Measurements from ENCODE around the gene FAM124A. TPM values are rescaled to one million over a fixed set of nuclear protein-coding genes. Genes with fewer than 3 reads are reported as not detected.

Gene FAM124A
- total RNA-seq, 2 experiments from 2014 or later: 0.08 to 0.10 TPM

DNA sequence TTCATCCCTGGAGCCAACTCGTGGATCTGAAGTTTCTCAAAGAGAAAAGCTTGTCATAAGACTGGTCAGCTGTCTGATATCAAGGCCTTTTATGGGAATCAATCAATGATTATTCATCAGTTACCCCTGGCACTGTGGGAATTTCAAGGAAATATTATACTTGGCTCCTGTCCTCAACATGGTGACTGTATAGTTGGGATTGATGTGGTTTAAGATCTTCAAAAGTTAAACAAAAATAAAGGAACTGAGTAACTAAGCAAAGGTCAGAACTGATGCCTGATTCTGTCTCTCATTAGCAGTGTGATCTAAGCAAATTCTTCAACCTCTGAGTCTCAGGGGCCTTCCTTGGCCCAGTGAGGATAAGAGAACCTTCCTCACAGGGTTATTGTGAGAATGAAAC is 95.1 kb downstream of the FAM124A start:
- DNase-seq: no peak
- H3K27ac Mint-ChIP-seq: no peak overlapping the region
- POLR2A ChIA-PET: no interaction called here
- no peaks in the 10 kb centered on the region for H3K4me1 Mint-ChIP-seq
- peaks cover 7% of the 10 kb centered on the region for H3K27me3 Mint-ChIP-seq
- CTCF ChIA-PET: no interaction called here
- H3K9me3 Mint-ChIP-seq: no peaks in the 10 kb centered on the region
- no peaks in the 10 kb centered on the region for H3K36me3 Mint-ChIP-seq (ENCODE audit: low read depth)
- H3K4me3 Mint-ChIP-seq: no peak overlapping the region

GRCh38 chr13:51318015-51318414 is 95.8 kb downstream of the FAM124A start:
- H3K4me1 Mint-ChIP-seq: no peaks in the 10 kb centered on the region
- DNase-seq: no peak
- ChIA-PET CTCF (no interaction called here), POLR2A (no interaction called here)
- H3K4me3 Mint-ChIP-seq: no peak overlapping the region
- H3K36me3 Mint-ChIP-seq (ENCODE audit: low read depth): no peaks in the 10 kb centered on the region
- no peaks in the 10 kb centered on the region for H3K9me3 Mint-ChIP-seq
- H3K27ac Mint-ChIP-seq: no peak overlapping the region
- peaks cover 6% of the 10 kb centered on the region for H3K27me3 Mint-ChIP-seq

DNA sequence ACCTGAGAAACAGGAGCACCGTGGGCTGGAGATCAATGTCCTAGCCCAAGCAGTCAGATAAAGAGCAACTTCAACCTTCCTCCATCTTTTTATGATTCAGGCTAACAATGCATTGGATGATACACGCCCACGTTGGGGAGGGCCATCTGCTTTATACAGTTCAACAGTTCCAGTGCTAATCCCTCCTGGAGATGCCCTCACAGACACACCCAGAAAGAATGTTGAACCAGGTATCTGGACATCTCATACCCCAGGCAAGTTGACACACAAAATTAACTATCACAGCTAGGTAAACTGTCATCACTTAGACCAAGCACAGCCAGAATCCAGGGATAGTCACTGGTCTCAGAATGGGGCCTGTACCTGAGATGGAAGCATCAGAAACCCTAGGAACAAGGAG is 96.7 kb downstream of the FAM124A start:
- Mint-ChIP-seq H3K36me3 (ENCODE audit: low read depth) (no peaks in the 10 kb centered on the region), H3K27ac (no peak overlapping the region)
- POLR2A ChIA-PET: no interaction called here

GRCh38 chr13:51321836-51322235 is 99.6 kb downstream of the FAM124A start:
- Mint-ChIP-seq H3K27ac (no peak overlapping the region), H3K4me1 (no peaks in the 10 kb centered on the region), H3K9me3 (no peaks in the 10 kb centered on the region), H3K27me3 (no peaks in the 10 kb centered on the region), H3K36me3 (ENCODE audit: low read depth) (no peaks in the 10 kb centered on the region), H3K4me3 (no peak overlapping the region)
- CTCF ChIA-PET: no interaction called here
- no peak for DNase-seq
- POLR2A ChIA-PET: no interaction called here

More for the DNA sequence above, 96.7 kb downstream of the FAM124A start:
- Mint-ChIP-seq H3K9me3 (no peaks in the 10 kb centered on the region), H3K4me1 (no peaks in the 10 kb centered on the region), H3K27me3 (peaks cover 3% of the 10 kb centered on the region), H3K4me3 (no peak overlapping the region)
- DNase-seq: no peak
- CTCF ChIA-PET: no interaction called here

DNA sequence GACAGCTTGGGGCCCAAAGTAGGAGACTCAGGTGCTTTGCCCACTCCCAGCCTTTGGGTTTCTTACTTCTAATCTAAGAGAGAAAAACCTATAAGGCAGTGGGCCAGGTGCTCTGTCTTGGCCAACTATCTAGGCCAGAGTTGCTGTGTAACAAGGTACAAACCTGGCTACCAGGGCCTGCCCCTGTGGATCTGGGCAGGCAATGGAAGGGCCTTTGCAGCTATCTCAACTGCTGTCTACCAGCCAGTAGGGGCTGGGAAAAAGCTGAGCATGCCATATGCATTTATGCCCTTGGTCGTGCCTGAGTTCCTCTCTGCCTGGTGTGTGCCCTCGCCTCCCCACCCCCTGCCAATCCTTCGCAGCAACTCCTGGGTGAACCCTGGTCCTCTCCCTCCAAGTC is 100.6 kb downstream of the FAM124A start:
- ChIA-PET POLR2A (no interaction called here), CTCF (no interaction called here)
- Mint-ChIP-seq H3K36me3 (ENCODE audit: low read depth) (no peaks in the 10 kb centered on the region), H3K4me1 (no peaks in the 10 kb centered on the region), H3K4me3 (no peak overlapping the region), H3K27ac (no peak overlapping the region), H3K27me3 (no peaks in the 10 kb centered on the region), H3K9me3 (no peaks in the 10 kb centered on the region)
- no peak for DNase-seq

- CTCF ChIA-PET: no interaction called here
- POLR2A ChIA-PET: no interaction called here
- H3K27ac Mint-ChIP-seq: no peak overlapping the region
Observed at GRCh38 chr13:51323824-51324511, 101.8 kb downstream of the FAM124A start.

DNA sequence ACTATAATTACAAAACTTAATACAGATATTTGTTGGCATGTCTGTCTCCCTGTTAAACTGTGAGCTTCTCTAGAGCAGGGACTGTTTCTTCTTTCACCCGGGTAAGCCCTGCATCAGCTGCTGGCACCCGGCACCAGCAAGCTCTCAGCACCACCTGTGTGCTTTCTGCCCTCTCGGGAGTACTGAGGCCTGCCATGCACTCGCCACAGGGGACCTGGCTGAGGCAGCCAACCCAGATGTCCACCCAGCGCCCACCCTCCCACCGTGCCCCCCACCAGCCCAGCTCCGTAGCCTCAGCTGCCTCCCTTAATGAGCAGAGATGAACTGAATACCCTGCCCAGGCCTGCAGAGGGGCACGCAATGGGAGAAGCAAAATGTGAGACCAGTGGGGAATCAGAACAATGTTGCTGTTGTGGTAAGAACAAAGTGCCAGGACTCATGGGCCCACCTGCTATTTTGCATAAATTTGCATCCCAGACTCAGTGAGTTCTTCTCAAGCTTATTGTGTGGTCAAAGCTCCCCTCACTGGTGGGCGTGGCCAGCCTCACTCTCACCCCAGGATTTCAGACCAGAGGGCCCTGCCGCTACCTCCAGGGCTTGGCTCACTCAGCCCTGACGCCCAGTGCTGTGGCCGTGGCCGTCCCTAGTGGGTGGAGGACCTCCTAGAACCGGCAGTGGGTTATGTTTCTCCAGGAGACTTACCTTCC is 102.7 kb downstream of the FAM124A start:
- no peaks in the 10 kb centered on the region for H3K36me3 Mint-ChIP-seq (ENCODE audit: low read depth)
- H3K9me3 Mint-ChIP-seq: no peaks in the 10 kb centered on the region
- no peaks in the 10 kb centered on the region for H3K4me1 Mint-ChIP-seq
- H3K27ac Mint-ChIP-seq: no peak overlapping the region
- no peak overlapping the region for H3K4me3 Mint-ChIP-seq
- ChIA-PET CTCF (no interaction called here), POLR2A (no interaction called here)
- no peak for DNase-seq
- H3K27me3 Mint-ChIP-seq: no peaks in the 10 kb centered on the region

More at GRCh38 chr13:51323824-51324511, 101.8 kb downstream of the FAM124A start:
- no peaks in the 10 kb centered on the region for H3K36me3 Mint-ChIP-seq (ENCODE audit: low read depth)
- H3K4me3 Mint-ChIP-seq: no peak overlapping the region
- no peaks in the 10 kb centered on the region for H3K9me3 Mint-ChIP-seq
- DNase-seq: no peak
- no peaks in the 10 kb centered on the region for H3K4me1 Mint-ChIP-seq
- H3K27me3 Mint-ChIP-seq: no peaks in the 10 kb centered on the region

DNA sequence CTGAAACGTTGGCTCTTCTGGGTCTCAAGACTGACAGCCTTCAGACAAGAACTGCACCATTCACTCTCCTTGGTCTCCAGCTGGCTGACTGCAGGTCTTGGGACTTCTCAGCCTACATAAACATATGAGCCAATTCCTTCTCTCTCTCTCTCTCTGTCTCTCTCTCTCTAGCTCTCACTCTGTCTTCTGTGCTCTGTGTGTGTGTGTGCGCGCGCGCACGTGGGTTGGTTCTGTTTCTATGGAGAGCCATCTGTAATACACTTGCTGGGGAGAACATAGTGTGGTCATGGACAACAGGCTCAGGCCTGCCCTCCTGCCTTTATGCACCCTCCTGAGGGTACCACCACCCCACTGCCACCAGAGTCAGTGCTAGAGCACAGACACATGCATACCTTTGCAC is 103.6 kb downstream of the FAM124A start:
- Mint-ChIP-seq H3K36me3 (ENCODE audit: low read depth) (no peaks in the 10 kb centered on the region), H3K9me3 (no peaks in the 10 kb centered on the region), H3K4me1 (peaks cover 3% of the 10 kb centered on the region), H3K27ac (no peak overlapping the region), H3K27me3 (no peaks in the 10 kb centered on the region), H3K4me3 (no peak overlapping the region)
- ChIA-PET POLR2A (no interaction called here), CTCF (no interaction called here)
- no peak for DNase-seq

- Mint-ChIP-seq H3K9me3 (no peaks in the 10 kb centered on the region), H3K4me1 (peaks cover 10% of the 10 kb centered on the region), H3K4me3 (no peak overlapping the region), H3K36me3 (ENCODE audit: low read depth) (no peaks in the 10 kb centered on the region), H3K27me3 (no peaks in the 10 kb centered on the region), H3K27ac (no peak overlapping the region)
- ChIA-PET POLR2A (no interaction called here), CTCF (interaction anchor here (1.3 kb wide), 1 partner anchor 40 kb away, joined by 4 read pairs; no protein-coding TSS in a partner anchor)
- no peak for DNase-seq
Observed at GRCh38 chr13:51326777-51327176, 104.6 kb downstream of the FAM124A start.

- H3K9me3 Mint-ChIP-seq: no peaks in the 10 kb centered on the region
- ChIA-PET POLR2A (no interaction called here), CTCF (interaction anchor here (1.3 kb wide), 1 partner anchor 41 kb away, joined by 4 read pairs; no protein-coding TSS in a partner anchor)
- no peak overlapping the region for H3K4me3 Mint-ChIP-seq
- H3K36me3 Mint-ChIP-seq (ENCODE audit: low read depth): no peaks in the 10 kb centered on the region
- DNase-seq: no peak
- no peaks in the 10 kb centered on the region for H3K27me3 Mint-ChIP-seq
- H3K27ac Mint-ChIP-seq: no peak overlapping the region
- peaks cover 14% of the 10 kb centered on the region for H3K4me1 Mint-ChIP-seq
Observed at GRCh38 chr13:51327961-51328360, 105.8 kb downstream of the FAM124A start.

DNA sequence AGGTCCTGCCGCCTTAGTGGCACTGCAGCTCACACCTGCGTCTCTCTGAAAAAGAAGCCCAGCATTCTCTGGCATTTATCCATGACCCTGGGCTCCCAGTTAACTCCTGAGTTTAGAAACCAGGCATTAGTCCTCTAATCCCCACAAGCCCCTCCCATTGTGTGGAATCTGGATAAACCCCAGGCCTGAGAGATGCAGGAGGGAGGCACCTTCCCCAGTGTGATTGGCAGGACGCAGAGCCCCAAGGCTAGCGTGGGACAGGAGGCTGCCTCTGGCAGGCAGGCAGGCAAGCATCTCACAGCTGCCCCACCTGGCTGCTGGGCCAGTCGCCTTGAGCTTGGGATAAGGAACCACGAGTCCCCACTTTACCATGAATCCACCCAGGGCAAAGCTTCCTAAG is 106.3 kb downstream of the FAM124A start:
- no peak overlapping the region for H3K4me3 Mint-ChIP-seq
- ChIA-PET POLR2A (interaction anchor here (0.7 kb wide), 1 partner anchor 474 kb away, joined by 3 read pairs; no protein-coding TSS in a partner anchor), CTCF (no interaction called here)
- no peaks in the 10 kb centered on the region for H3K9me3 Mint-ChIP-seq
- H3K27ac Mint-ChIP-seq: no peak overlapping the region
- no peak for DNase-seq
- H3K36me3 Mint-ChIP-seq (ENCODE audit: low read depth): no peaks in the 10 kb centered on the region
- H3K27me3 Mint-ChIP-seq: no peaks in the 10 kb centered on the region
- H3K4me1 Mint-ChIP-seq: peaks cover 17% of the 10 kb centered on the region

DNA sequence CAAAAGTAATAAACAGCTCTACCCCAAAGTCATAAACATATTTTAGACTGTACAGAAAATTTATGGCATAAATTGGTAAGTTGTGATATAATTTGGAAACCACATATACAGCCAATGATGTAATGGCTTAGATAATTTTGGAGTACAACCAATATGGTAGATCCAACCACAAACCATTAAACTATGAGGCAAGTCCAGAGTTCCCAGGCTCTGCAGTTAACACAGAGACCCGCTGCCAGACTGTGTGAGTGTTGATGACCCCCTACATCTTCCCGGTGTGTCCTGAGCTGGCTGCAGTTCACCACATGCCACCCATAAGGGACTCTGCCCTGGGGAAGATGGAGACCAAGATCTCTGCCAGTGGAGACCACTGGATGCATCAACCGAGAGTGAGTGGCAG is 107.4 kb downstream of the FAM124A start:
- Mint-ChIP-seq H3K4me1 (peaks cover 17% of the 10 kb centered on the region), H3K27ac (no peak overlapping the region), H3K9me3 (no peaks in the 10 kb centered on the region), H3K27me3 (peaks cover 2% of the 10 kb centered on the region), H3K4me3 (no peak overlapping the region), H3K36me3 (ENCODE audit: low read depth) (no peaks in the 10 kb centered on the region)
- CTCF ChIA-PET: no interaction called here
- no peak for DNase-seq
- POLR2A ChIA-PET: no interaction called here

DNA sequence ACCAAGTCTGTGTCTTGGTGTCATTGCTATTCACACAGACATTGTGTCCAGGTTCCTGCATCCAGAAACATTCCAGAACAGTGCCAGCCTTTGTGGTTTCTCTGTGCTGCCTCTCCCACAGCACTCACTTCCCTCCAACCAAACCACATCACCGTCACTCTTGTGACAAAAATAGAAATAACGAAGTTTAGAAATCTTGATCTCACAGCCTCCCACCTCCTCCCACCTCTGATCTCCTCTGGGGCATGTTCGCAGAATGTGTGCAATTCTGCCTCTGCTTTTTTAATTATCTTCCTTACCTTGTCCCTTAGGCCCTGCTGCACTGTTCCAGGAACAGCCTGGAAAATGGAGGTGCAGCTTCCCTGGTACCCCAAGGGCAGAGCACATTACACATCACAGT is 108.6 kb downstream of the FAM124A start:
- no peak overlapping the region for H3K4me3 Mint-ChIP-seq
- H3K9me3 Mint-ChIP-seq: no peaks in the 10 kb centered on the region
- ChIA-PET CTCF (no interaction called here), POLR2A (interaction anchor here (0.6 kb wide), 1 partner anchor 1207 kb away, joined by 3 read pairs; no protein-coding TSS in a partner anchor)
- H3K4me1 Mint-ChIP-seq: peaks cover 17% of the 10 kb centered on the region
- peaks cover 2% of the 10 kb centered on the region for H3K27me3 Mint-ChIP-seq
- H3K36me3 Mint-ChIP-seq (ENCODE audit: low read depth): no peaks in the 10 kb centered on the region
- H3K27ac Mint-ChIP-seq: no peak overlapping the region
- no peak for DNase-seq

- no peaks in the 10 kb centered on the region for H3K9me3 Mint-ChIP-seq
- no peak overlapping the region for H3K4me3 Mint-ChIP-seq
- H3K27me3 Mint-ChIP-seq: peaks cover 2% of the 10 kb centered on the region
- ChIA-PET POLR2A (interaction anchor here (0.6 kb wide), 1 partner anchor 1207 kb away, joined by 3 read pairs; no protein-coding TSS in a partner anchor), CTCF (no interaction called here)
- no peak overlapping the region for H3K27ac Mint-ChIP-seq
- H3K4me1 Mint-ChIP-seq: peaks cover 17% of the 10 kb centered on the region
- no peaks in the 10 kb centered on the region for H3K36me3 Mint-ChIP-seq (ENCODE audit: low read depth)
- no peak for DNase-seq
Observed at GRCh38 chr13:51331354-51331861, 109.2 kb downstream of the FAM124A start.
